Transverse colon (tissue), 4 donors: ENCODE measurements around the gene WSCD1. TPM values are rescaled to one million over a fixed set of nuclear protein-coding genes. Genes with fewer than 3 reads are reported as not detected.

Experiments used
- DNase-seq: peaks from one replicate; pipeline ENCODE4 v3.0.0-alpha.2; 2019
- H3K27ac ChIP-seq, 4 donors: fragments of 200-600 bp; sonication (generic); 2 replicates each; pipeline ENCODE4 v1.5.1; 2016 to 2018; ENCODE audit warnings: inconsistent platforms in 4 of 4
- H3K27me3 ChIP-seq: fragments of 200-600 bp; sonication (generic); 2 replicates; pipeline ENCODE4 v1.5.1; 2017; ENCODE audit warnings: inconsistent platforms
- H3K36me3 ChIP-seq, 4 donors: fragments of 200-600 bp; sonication (generic); 2 replicates each; pipeline ENCODE4 v1.5.1; 2017 to 2019; ENCODE audit warnings: inconsistent platforms in 4 of 4
- H3K4me1 ChIP-seq, 4 donors: fragments of 200-600 bp; sonication (generic); 2 replicates each; pipeline ENCODE4 v1.5.1; 2017 to 2020; ENCODE audit warnings: inconsistent platforms in 4 of 4
- H3K4me3 ChIP-seq, 4 donors: fragments of 200-600 bp; sonication (generic); 1 replicate in 1 of 4; 2 replicates in 3 of 4; pipeline versions ENCODE4 v1.5.1 to v1.6.1; 2017 to 2019; ENCODE audit warnings: inconsistent platforms in 4 of 4
- H3K9me3 ChIP-seq, 2 donors: fragments of 200-600 bp; sonication (generic); 2 replicates each; pipeline ENCODE4 v1.5.1; 2017 to 2019; ENCODE audit warnings: inconsistent platforms in 2 of 2
- EP300 ChIP-seq: sonication (generic); formaldehyde crosslinking; IDR thresholded peaks from one replicate; pipeline ENCODE4 v1.6.1; 2017; ENCODE audit warnings: antibody characterized with exemption, low read depth
- POLR2A ChIP-seq: fragments of 450-650 bp; IDR thresholded peaks from one replicate; pipeline ENCODE4 v1.6.1; 2016; ENCODE audit warnings: antibody characterized with exemption, mild to moderate bottlenecking, moderate library complexity
- POLR2AphosphoS5 ChIP-seq, 3 donors: sonication (generic); formaldehyde crosslinking; IDR thresholded peaks; one replicate each; pipeline ENCODE4 v1.6.1; 2016; ENCODE audit warnings: antibody characterized with exemption in 3 of 3
- WGBS, 2 donors: methylation state at CpG; one replicate each; pipeline ENCODE4 v1.1.5; 2018; ENCODE audit warnings: low coverage in 1 of 2; 5-methylcytosine and 5-hydroxymethylcytosine counted together
- in situ Hi-C, 4 donors: fragments of 200-750 bp; cut with MboI; loops; one replicate each; pipeline versions ENCODE4 v1.15.0 to v1.15.1; 2017; ENCODE audit warnings: low sequenced_read_pairs in 3 of 4, low pct_ligation_motif_present in 1 of 4, low pct_unique_long_range_greater_than_20kb in 1 of 4
- intact Hi-C: fragments of 100-400 bp; cut with DNase I; formaldehyde crosslinking; loops from one replicate; pipeline ENCODE4 v1.15.1; 2023; ENCODE audit warnings: low total_unique reads
- total RNA-seq, 4 donors: library from RNA; depleted of rRNA; stranded (reverse); fragments of >200 nt; gene quantifications; one replicate each; pipeline ENCODE4 v1.1.0, GENCODE V29; 2016
- TF ChIP-seq, protein P1 (sequence below), 5 experiments: fragments of 200-600 bp in 3 of 5; fragments of 450-650 bp in 2 of 5; sonication (generic) in 3 of 5; IDR thresholded peaks; 1 replicate in 2 of 5; 2 replicates in 3 of 5; pipeline ENCODE4 v1.5.1; 2016 to 2017; ENCODE audit warnings: antibody characterized with exemption in 5 of 5, inconsistent platforms in 3 of 5, mild to moderate bottlenecking in 2 of 5, moderate library complexity in 1 of 5

The WSCD1 gene
- total RNA-seq, 4 donors from 2014 or later = 23.7 to 58.4 (median 33.7) TPM

DNA sequence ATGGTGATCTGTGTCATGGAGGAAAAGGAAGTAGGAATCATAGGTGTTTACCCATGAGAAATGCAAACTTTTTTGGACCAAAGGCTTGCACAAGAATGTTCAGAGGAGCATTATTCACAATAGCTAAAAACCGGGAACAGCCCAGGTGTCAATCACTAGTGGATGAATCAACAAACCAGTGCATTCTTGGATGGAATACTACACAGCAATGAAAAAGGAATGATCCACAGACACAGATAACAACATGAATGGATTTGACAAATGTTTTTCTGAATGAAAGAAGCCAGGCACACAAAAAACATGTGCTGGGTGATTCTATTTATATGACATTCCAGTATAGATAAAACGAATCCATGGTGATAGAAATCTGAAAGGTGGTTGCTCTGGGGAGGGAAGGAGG is 36.0 kb downstream of the WSCD1 start:
- TF ChIP-seq, protein P1, sequence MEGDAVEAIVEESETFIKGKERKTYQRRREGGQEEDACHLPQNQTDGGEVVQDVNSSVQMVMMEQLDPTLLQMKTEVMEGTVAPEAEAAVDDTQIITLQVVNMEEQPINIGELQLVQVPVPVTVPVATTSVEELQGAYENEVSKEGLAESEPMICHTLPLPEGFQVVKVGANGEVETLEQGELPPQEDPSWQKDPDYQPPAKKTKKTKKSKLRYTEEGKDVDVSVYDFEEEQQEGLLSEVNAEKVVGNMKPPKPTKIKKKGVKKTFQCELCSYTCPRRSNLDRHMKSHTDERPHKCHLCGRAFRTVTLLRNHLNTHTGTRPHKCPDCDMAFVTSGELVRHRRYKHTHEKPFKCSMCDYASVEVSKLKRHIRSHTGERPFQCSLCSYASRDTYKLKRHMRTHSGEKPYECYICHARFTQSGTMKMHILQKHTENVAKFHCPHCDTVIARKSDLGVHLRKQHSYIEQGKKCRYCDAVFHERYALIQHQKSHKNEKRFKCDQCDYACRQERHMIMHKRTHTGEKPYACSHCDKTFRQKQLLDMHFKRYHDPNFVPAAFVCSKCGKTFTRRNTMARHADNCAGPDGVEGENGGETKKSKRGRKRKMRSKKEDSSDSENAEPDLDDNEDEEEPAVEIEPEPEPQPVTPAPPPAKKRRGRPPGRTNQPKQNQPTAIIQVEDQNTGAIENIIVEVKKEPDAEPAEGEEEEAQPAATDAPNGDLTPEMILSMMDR (IDR thresholded peaks at IDR 0.05) = no peak
- TF ChIP-seq POLR2A (no peak), EP300 (no peak), POLR2AphosphoS5 (IDR thresholded peaks at IDR 0.05) (no peak)
- Histone ChIP-seq H3K4me3 (no peak overlapping the region), H3K9me3 (no peaks in the 10 kb centered on the region), H3K27me3 (no peaks in the 10 kb centered on the region), H3K36me3 (no peaks in the 10 kb centered on the region), H3K4me1 (peaks cover 5 to 60% (median 26%) of the 10 kb centered on the region in 4 donors), H3K27ac (peak overlapping the region in 3 of 4 donors; percentile 42 to 67 (median 44))
- in situ Hi-C loops = no loop called here
- 74 to 84% methylated on average over 2 of the region's 2 CpGs for WGBS, 2 donors
- DNase-seq = no peak
- intact Hi-C loops = loop anchor here (10.0 kb wide), 1 partner anchor 139 kb away; no protein-coding TSS in a partner anchor

DNA sequence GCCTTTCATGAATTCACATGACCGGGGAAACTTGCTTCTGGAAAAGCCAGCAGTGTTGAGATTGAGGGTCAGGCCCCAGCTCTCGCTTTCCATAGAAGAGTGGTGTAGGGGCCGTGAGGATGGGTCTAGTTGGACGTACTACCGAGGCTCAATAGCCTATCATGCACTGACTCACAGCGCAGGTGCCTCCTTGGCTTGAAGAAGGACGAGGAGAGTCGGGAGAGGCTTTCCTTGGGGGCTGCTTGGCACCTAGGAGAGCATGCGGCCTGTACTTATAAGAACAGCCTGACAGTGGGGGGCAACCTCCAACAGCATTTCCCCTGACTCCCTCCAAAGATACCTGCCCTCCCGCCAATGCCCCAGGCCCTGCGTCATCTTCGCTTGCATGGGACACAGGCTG is 37.6 kb downstream of the WSCD1 start:
- in situ Hi-C loops = no loop called here
- H3K27me3 ChIP-seq = no peaks in the 10 kb centered on the region
- no peaks in the 10 kb centered on the region for H3K36me3 ChIP-seq
- H3K27ac ChIP-seq = peak overlapping the region in 1 of 4 donors; percentile 15
- H3K4me1 ChIP-seq = peaks cover 0 to 50% (median 20%) of the 10 kb centered on the region in 4 donors
- peak; percentile 4 for DNase-seq
- 81% methylated on average over 12 of the region's 12 CpGs; no CpG with 5 or more reads in 1 of the 2 donors for WGBS, 2 donors
- intact Hi-C loops = loop anchor here (10.0 kb wide), 1 partner anchor 137 kb away; no protein-coding TSS in a partner anchor
- no peaks in the 10 kb centered on the region for H3K9me3 ChIP-seq
- H3K4me3 ChIP-seq = no peak overlapping the region
- TF ChIP-seq POLR2A (no peak), POLR2AphosphoS5 (IDR thresholded peaks at IDR 0.05) (no peak), EP300 (no peak)
- TF ChIP-seq, protein P1 (IDR thresholded peaks at IDR 0.05) = no peak

DNA sequence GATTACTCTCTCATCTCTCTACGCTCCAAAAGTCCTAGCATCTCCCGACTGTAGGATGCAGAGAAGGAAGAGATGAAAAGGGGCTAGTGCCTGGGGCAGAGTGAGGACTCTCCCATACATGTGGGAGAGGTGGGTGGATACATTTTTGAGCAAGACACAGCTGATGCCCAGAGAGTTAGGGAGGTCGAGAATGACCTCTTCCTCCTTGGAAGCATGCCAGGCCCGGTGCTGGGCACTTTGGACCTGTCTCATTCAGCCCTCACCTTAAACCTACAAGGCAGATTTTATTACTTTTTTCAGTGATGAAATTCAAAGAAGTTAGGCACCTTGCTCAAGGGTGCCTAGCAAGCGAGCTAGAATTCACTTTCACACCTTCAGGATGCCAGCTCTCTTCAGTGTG is 38.2 kb downstream of the WSCD1 start:
- intact Hi-C loops = loop anchor here (10.0 kb wide), 1 partner anchor 136 kb away; no protein-coding TSS in a partner anchor
- H3K27ac ChIP-seq = peak overlapping the region in 3 of 4 donors; percentile 26 to 58 (median 33)
- no peak overlapping the region for H3K4me3 ChIP-seq
- no peaks in the 10 kb centered on the region for H3K9me3 ChIP-seq
- peak; percentile 71 for DNase-seq
- H3K27me3 ChIP-seq = no peaks in the 10 kb centered on the region
- in situ Hi-C loops = no loop called here
- no peaks in the 10 kb centered on the region for H3K36me3 ChIP-seq
- H3K4me1 ChIP-seq = peaks cover 0 to 44% (median 18%) of the 10 kb centered on the region in 4 donors
- TF ChIP-seq, protein P1 (IDR thresholded peaks at IDR 0.05) = no peak
- TF ChIP-seq POLR2A (no peak), EP300 (no peak), POLR2AphosphoS5 (IDR thresholded peaks at IDR 0.05) (peak in 1 of 3 donors; percentile 16)
- WGBS, 2 donors = 51 to 62% methylated on average over 2 to 5 of the region's 5 CpGs

DNA sequence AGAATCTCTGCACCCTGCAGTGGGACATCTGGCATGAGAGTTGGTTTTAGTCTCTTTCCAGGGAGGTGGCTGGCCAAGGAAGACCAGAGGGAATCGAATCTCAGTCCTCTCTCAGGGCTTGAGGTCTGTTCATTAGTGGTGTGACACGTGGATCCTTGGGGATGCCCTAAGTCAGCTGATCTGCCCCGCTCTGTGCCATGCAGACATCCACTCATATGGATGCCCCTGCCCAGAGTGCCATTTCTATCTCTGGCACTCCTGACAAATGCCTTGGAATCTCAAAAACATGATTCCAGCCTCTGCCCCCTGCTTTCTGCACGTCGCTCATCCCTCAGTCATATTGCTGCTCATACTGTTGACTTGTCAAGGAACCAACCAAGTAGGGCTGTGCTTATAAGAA is 38.8 kb downstream of the WSCD1 start:
- peak overlapping the region in 3 of 4 donors; percentile 26 to 58 (median 33) for H3K27ac ChIP-seq
- H3K36me3 ChIP-seq = no peaks in the 10 kb centered on the region
- 77% methylated on average over 5 of the region's 5 CpGs; no CpG with 5 or more reads in 1 of the 2 donors for WGBS, 2 donors
- in situ Hi-C loops (no loop called here), intact Hi-C loops (loop anchor here (10.0 kb wide), 1 partner anchor 136 kb away; no protein-coding TSS in a partner anchor)
- no peak overlapping the region for H3K4me3 ChIP-seq
- H3K27me3 ChIP-seq = no peaks in the 10 kb centered on the region
- no peak for TF ChIP-seq POLR2AphosphoS5 (IDR thresholded peaks at IDR 0.05)
- TF ChIP-seq POLR2A = no peak
- no peaks in the 10 kb centered on the region for H3K9me3 ChIP-seq
- peak; percentile 1 for DNase-seq
- H3K4me1 ChIP-seq = peaks cover 0 to 38% (median 12%) of the 10 kb centered on the region in 4 donors
